Subcutaneous adipose tissue (tissue), 4 donors: ENCODE data around the gene RTN1. TPM values are rescaled to one million over a fixed set of nuclear protein-coding genes. Genes with fewer than 3 reads are reported as not detected.

Experiments
- CTCF ChIP-seq: fragments of 450-650 bp; IDR thresholded peaks from one replicate; pipeline ENCODE4 v1.5.1; 2016; ENCODE audit warnings: low read depth, mild to moderate bottlenecking, control low read depth, antibody characterized with exemption, moderate library complexity
- total RNA-seq, 4 donors: library from RNA; depleted of rRNA; stranded (reverse); fragments of >200 nt; gene quantifications; one replicate each; pipeline ENCODE4 v1.1.0, GENCODE V29; 2016

RTN1 gene
- total RNA-seq, 4 donors from 2014 or later, result 30.5 to 92.9 (median 49.8) TPM

- no peak for TF ChIP-seq CTCF
These were observed 294.0 kb downstream of the RTN1 start, which contains the start of gene CCDC175 for GRCh38 chr14:59576332-59577294. CCDC175 (minus strand) TSS chr14:59576812; CDS start chr14:59576775, 37 bp downstream.

GRCh38 chr14:59570122-59570521, 300.5 kb downstream of the RTN1 start:
- TF ChIP-seq CTCF, result no peak

GRCh38 chr14:59566725-59567124, 303.9 kb downstream of the RTN1 start:
- TF ChIP-seq CTCF, result no peak

- no peak for TF ChIP-seq CTCF
These were observed 304.3 kb downstream of the RTN1 start for GRCh38 chr14:59566296-59566695.

- no peak for TF ChIP-seq CTCF
These were observed 305.5 kb downstream of the RTN1 start for GRCh38 chr14:59565087-59565486.

GRCh38 chr14:59564366-59564765, 306.2 kb downstream of the RTN1 start:
- TF ChIP-seq CTCF, result no peak

GRCh38 chr14:59547310-59547709, 323.3 kb downstream of the RTN1 start:
- no peak for TF ChIP-seq CTCF
